ENCODE results near the gene CSNK1D.
"Not testable (repeated sequence)": the region's sequence is repeated elsewhere in the genome, so short reads cannot be mapped to it uniquely, and the experiment has no call there.

The CSNK1D gene

GRCh38 chr17:82215095-82215971 lies 58.2 kb downstream of the CSNK1D start:
- DNase-seq (ENCODE audit: low read depth, low spot score) = no peak

- no peak for DNase-seq (ENCODE audit: low read depth, low spot score)
These were observed 59.4 kb downstream of the CSNK1D start for GRCh38 chr17:82214012-82214628.

GRCh38 chr17:82213251-82214011 lies 60.1 kb downstream of the CSNK1D start:
- peak; percentile 40 for DNase-seq (ENCODE audit: low read depth, low spot score)

GRCh38 chr17:82212331-82213250 lies 60.9 kb downstream of the CSNK1D start, which contains the start of gene CCDC57:
Gene CCDC57, minus strand, starts transcription at chr17:82212842. Its CDS starts 10,898 bp downstream, at chr17:82201944.
- DNase-seq (ENCODE audit: low read depth, low spot score) = no peak

GRCh38 chr17:82210655-82211054 lies 62.8 kb downstream of the CSNK1D start:
- DNase-seq (ENCODE audit: low read depth, low spot score) = not testable (repeated sequence)

GRCh38 chr17:82205720-82206508 lies 67.6 kb downstream of the CSNK1D start:
- peak; percentile 58 for DNase-seq (ENCODE audit: low read depth, low spot score)

- no peak for DNase-seq (ENCODE audit: low read depth, low spot score)
These were observed 68.4 kb downstream of the CSNK1D start for GRCh38 chr17:82204831-82205719.

GRCh38 chr17:82203920-82204319 lies 69.6 kb downstream of the CSNK1D start:
- DNase-seq (ENCODE audit: low read depth, low spot score) = no peak

- no peak for DNase-seq (ENCODE audit: low read depth, low spot score)
These were observed 70.5 kb downstream of the CSNK1D start for GRCh38 chr17:82202981-82203380.

GRCh38 chr17:82201498-82201910 lies 72.0 kb downstream of the CSNK1D start:
- DNase-seq (ENCODE audit: low read depth, low spot score) = no peak

- peak; percentile 43 for DNase-seq (ENCODE audit: low read depth, low spot score)
These were observed 72.6 kb downstream of the CSNK1D start for GRCh38 chr17:82200743-82201497.

GRCh38 chr17:82200135-82200534 lies 73.4 kb downstream of the CSNK1D start:
- DNase-seq (ENCODE audit: low read depth, low spot score) = no peak

- no peak for DNase-seq (ENCODE audit: low read depth, low spot score)
These were observed 74.0 kb downstream of the CSNK1D start for GRCh38 chr17:82199496-82199895.

- DNase-seq (ENCODE audit: low read depth, low spot score) = no peak
These were observed 75.4 kb downstream of the CSNK1D start for GRCh38 chr17:82198092-82198491.

- no peak for DNase-seq (ENCODE audit: low read depth, low spot score)
These were observed 77.5 kb downstream of the CSNK1D start for GRCh38 chr17:82195675-82196672.

- DNase-seq (ENCODE audit: low read depth, low spot score) = no peak
These were observed 78.7 kb downstream of the CSNK1D start for GRCh38 chr17:82194765-82195164.

GRCh38 chr17:82193520-82194220 lies 79.8 kb downstream of the CSNK1D start:
- DNase-seq (ENCODE audit: low read depth, low spot score) = no peak
